ENCODE measurements around the gene SLC25A1.

DNA sequence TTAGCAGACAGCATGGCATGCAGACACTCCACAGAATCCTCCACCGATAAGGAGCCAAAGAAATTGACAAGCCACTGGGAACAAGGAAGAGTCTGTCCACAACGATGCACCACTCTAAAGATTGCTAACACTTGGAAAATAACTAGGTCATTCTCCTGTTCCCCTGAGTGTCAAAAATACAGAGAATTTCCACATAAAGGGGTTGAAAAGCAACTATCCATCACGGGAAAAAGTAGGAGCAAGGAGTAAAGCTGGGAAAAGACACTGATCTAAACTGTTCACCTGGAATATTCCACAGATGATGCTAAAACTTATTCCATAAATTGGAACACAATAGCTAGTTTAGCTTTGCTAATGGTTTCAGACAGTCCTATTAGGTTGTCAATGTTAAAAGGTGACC lies 47.0 kb upstream of the SLC25A1 start:
- TF ChIP-seq, protein P1, sequence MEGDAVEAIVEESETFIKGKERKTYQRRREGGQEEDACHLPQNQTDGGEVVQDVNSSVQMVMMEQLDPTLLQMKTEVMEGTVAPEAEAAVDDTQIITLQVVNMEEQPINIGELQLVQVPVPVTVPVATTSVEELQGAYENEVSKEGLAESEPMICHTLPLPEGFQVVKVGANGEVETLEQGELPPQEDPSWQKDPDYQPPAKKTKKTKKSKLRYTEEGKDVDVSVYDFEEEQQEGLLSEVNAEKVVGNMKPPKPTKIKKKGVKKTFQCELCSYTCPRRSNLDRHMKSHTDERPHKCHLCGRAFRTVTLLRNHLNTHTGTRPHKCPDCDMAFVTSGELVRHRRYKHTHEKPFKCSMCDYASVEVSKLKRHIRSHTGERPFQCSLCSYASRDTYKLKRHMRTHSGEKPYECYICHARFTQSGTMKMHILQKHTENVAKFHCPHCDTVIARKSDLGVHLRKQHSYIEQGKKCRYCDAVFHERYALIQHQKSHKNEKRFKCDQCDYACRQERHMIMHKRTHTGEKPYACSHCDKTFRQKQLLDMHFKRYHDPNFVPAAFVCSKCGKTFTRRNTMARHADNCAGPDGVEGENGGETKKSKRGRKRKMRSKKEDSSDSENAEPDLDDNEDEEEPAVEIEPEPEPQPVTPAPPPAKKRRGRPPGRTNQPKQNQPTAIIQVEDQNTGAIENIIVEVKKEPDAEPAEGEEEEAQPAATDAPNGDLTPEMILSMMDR (IDR thresholded peaks at IDR 0.05; ENCODE audit: insufficient read depth, low read depth, low read length) = no peak
- no peak for TF ChIP-seq EZH2 (IDR thresholded peaks at IDR 0.05; ENCODE audit: insufficient read depth, low read length)
